Right lung (tissue), 10 donors: ENCODE measurements around the gene C4orf51. TPM values are rescaled to one million over a fixed set of nuclear protein-coding genes. Genes with fewer than 3 reads are reported as not detected.
"Not testable (repeated sequence)": the region's sequence is repeated elsewhere in the genome, so short reads cannot be mapped to it uniquely, and the experiment has no call there.

Experiments
- DNase-seq, 2 donors: peaks; one replicate each; pipeline ENCODE4 v3.0.0-alpha.2; 2013
- long read RNA-seq, 8 donors: transcript quantifications; one replicate each; lab custom pipeline, GENCODE V29; 2026
- polyA plus RNA-seq, 5 donors: library from polyadenylated mRNA; unstranded; fragments of 120-200 nt; gene quantifications; one replicate each; pipeline versions ENCODE4 v1.2.1 to v1.2.3, GENCODE V29; 2013; ENCODE audit warnings: inconsistent platforms in 1 of 5, low replicate concordance in 1 of 5; ENCODE audit not compliant: insufficient read length in 5 of 5, insufficient read depth in 1 of 5

The C4orf51 gene
- polyA plus RNA-seq = not detected
- long read RNA-seq, donor 1 = 0 reads
- long read RNA-seq, donor 2 = 0 reads
- long read RNA-seq, donor 3 = 0 reads
- long read RNA-seq, donor 4, partial matches to known transcripts = 12 of 12 reads
- long read RNA-seq, donor 4, other reads (novel, unspliced or antisense) = 0 of 12 reads
- long read RNA-seq, donor 5, partial matches to known transcripts = 18 of 18 reads
- long read RNA-seq, donor 5, other reads (novel, unspliced or antisense) = 0 of 18 reads
- long read RNA-seq, donor 6 = 0 reads
- long read RNA-seq, donor 7, partial matches to known transcripts = 36 of 36 reads
- long read RNA-seq, donor 7, other reads (novel, unspliced or antisense) = 0 of 36 reads
- long read RNA-seq, donor 8 = 0 reads

- DNase-seq = peak in 1 of 2 donors; percentile 10
Measured at GRCh38 chr4:145679991-145680455, at the start of gene C4orf51. Gene C4orf51, plus strand, starts transcription at chr4:145680146. Its CDS starts 58 bp downstream, at chr4:145680204.

- DNase-seq = no peak
Measured at GRCh38 chr4:145635117-145635516, 44.8 kb upstream of the C4orf51 start.

- no peak for DNase-seq
Measured at GRCh38 chr4:145635630-145636029, 44.3 kb upstream of the C4orf51 start.

- no peak for DNase-seq
Measured at GRCh38 chr4:145639186-145639698, 40.7 kb upstream of the C4orf51 start.

- not testable (repeated sequence) for DNase-seq
Measured at GRCh38 chr4:145640236-145640635, 39.7 kb upstream of the C4orf51 start.

- DNase-seq = no peak
Measured at GRCh38 chr4:145643295-145643694, 36.7 kb upstream of the C4orf51 start.

- DNase-seq = no peak
Measured at GRCh38 chr4:145644699-145645098, 35.2 kb upstream of the C4orf51 start.

- no peak for DNase-seq
Measured at GRCh38 chr4:145656156-145656555, 23.8 kb upstream of the C4orf51 start.

- DNase-seq = no peak
Measured at GRCh38 chr4:145660064-145660463, 19.9 kb upstream of the C4orf51 start.

GRCh38 chr4:145663194-145663593 is 16.8 kb upstream of the C4orf51 start:
- no peak for DNase-seq

- DNase-seq = no peak
Measured at GRCh38 chr4:145665773-145666172, 14.2 kb upstream of the C4orf51 start.

GRCh38 chr4:145670422-145670821 is 9.5 kb upstream of the C4orf51 start:
- no peak for DNase-seq

GRCh38 chr4:145679520-145679919 is 426 bp upstream of the C4orf51 start:
- peak in 1 of 2 donors; percentile 17 for DNase-seq

- no peak for DNase-seq
Measured at GRCh38 chr4:145680902-145681301, 956 bp downstream of the C4orf51 start.

GRCh38 chr4:145681518-145681917 is 1.6 kb downstream of the C4orf51 start:
- DNase-seq = no peak

- no peak for DNase-seq
Measured at GRCh38 chr4:145681956-145682355, 2.0 kb downstream of the C4orf51 start.

GRCh38 chr4:145686991-145687390 is 7.0 kb downstream of the C4orf51 start:
- DNase-seq = no peak

GRCh38 chr4:145690610-145691009 is 10.7 kb downstream of the C4orf51 start:
- DNase-seq = no peak

- DNase-seq = not testable (repeated sequence)
Measured at GRCh38 chr4:145691416-145691815, 11.5 kb downstream of the C4orf51 start.

- DNase-seq = no peak
Measured at GRCh38 chr4:145694929-145695328, 15.0 kb downstream of the C4orf51 start.

GRCh38 chr4:145697332-145697731 is 17.4 kb downstream of the C4orf51 start:
- DNase-seq = no peak

GRCh38 chr4:145698507-145698906 is 18.6 kb downstream of the C4orf51 start:
- no peak for DNase-seq

GRCh38 chr4:145703850-145704497 is 24.0 kb downstream of the C4orf51 start:
- no peak for DNase-seq
